GM20431 (cell line): ENCODE results near the gene FXYD2.
"Not testable (repeated sequence)": the region's sequence is repeated elsewhere in the genome, so short reads cannot be mapped to it uniquely, and the experiment has no call there.

Source experiments
- in situ Hi-C: fragments of 300-500 bp; cut with MseI, MboI; formaldehyde crosslinking; loops from one replicate; pipeline ENCODE4 v1.15.0; 2020; ENCODE audit warnings: low sequenced_read_pairs; ENCODE audit not compliant: unreplicated experiment

The FXYD2 gene

DNA sequence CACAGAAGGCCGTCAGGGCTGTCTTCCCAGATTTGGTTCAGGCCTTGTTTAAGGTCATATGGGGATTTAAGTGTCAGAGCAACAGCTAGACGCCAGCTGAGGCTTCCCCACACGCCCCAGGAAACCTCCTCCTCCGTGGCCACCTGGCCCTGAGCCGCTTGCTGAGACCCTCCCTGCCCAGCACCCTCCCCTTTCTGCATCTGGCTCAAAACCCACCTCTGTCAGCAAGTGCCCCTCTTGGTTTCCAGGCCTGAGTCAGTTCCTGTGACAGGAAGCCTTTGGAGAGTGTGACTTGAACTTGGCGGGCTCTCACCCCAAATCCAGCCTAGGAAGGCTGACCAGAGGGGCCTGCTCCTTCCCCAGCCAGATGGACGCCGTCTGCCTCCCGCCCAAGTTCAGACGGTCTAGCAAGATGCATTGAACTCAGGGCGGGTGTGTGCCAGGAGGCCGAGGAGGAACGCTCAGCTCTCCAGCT, 561 bp downstream of the FXYD2 start:
- in situ Hi-C loops: loop anchor here (10.0 kb wide), 1 partner anchor 121 kb away; no protein-coding TSS in a partner anchor

DNA sequence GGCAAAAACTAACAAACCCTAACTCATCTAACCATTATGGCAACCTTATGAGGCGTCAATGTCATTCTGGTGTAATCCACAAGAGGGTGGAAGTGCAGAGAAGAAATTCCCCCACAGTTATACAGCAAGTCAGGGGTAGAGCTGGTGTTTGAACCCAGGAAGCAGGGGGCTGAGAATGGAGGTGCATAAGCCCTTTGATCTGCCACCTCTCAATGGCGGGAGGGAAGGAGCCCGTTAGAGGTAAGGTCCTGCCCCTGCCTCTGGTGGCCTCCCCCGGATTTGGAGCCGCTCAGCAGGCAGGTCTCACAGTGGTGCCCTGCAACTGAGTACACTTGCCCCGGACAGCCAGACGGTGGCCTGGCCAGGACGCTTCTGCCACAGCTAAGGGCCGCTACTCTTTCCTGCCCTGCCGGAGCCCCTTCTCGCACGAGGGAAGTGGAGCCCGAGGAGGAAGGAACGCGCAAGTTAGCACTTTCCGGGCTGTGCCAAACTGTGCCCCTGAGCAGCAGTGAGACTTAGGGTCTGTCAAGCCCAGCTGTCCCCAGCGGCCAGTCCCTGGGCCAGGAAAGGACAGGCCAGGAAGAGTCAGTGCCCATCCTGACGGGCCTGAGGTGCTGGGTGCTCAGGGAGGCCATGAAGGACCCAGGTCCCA, 1.1 kb downstream of the FXYD2 start:
- in situ Hi-C loops: loop anchor here (10.0 kb wide), 1 partner anchor 121 kb away; no protein-coding TSS in a partner anchor

DNA sequence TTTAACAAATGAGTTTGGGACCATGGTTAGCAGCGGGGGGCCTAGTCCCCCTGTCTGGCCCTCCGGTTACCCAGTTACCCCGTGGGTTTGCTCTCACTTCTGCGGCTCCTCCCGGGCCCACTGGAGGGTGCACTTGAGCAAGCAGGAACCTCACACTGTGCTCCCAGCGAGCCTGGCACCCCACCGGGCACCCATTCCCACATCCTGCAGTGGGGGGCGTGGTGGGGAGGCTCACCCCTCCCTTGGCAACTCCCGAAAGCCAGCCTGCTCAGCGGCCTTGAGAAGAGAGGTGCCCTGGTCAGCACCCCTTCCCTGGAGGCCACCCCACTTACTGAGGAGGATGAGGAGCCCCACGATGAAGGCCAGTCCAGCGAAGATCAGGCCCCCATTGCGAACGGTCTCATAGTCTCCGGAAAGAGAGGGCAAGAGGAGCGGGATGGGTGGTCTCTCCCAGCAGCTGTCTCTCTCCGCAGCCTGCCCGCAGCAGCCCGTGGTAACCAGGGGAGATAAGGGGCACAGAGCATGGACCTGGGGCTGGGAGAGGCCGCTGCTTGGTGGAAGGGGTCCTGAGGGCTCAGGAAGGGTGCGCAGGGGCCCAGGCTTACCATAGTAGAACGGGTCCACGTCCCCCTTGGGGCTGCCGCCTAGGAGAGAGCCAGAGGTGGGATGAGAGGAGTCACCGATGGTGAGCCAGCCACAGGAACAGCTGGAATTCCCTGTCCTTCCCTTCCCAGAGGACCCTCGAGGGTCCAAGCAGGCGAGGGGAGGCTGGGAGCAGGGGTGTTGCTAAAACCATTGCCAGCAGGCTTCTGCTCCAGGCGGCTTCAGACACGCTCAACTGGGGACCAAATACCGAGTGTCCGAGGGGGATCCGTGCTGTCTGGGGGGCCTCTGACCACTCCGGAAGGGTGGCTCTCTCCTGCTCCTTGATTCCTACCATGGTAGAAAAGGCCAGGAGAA, 2.2 kb downstream of the FXYD2 start:
- in situ Hi-C loops: loop anchor here (10.0 kb wide), 1 partner anchor 122 kb away; no protein-coding TSS in a partner anchor

GRCh38 chr11:117821431-117821830, 3.1 kb downstream of the FXYD2 start:
- in situ Hi-C loops: loop anchor here (10.0 kb wide), 1 partner anchor 123 kb away; no protein-coding TSS in a partner anchor

- in situ Hi-C loops: loop anchor here (10.0 kb wide), 1 partner anchor 124 kb away; no protein-coding TSS in a partner anchor
These were observed 4.0 kb downstream of the FXYD2 start for GRCh38 chr11:117820516-117820915.

DNA sequence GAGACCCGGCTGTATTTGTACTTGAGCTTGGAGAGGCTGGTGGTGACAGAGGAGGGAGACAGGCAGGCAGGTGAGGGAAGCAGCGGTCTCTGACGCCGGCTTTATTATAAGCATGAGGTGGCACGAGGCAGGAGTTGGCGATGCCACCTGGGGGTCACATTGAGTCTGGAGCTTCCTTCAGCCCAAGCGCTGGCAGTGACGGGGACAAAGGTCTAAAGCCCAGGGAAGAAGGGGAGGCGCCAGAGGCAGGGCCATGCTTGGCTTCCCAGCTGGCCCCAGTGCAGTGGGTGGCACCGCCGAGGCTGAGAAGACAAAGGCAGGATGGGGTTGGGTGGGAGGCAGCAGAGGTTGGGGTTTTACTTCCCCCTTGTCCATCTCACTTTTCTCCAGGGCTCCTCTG, 4.5 kb downstream of the FXYD2 start:
- in situ Hi-C loops: loop anchor here (10.0 kb wide), 1 partner anchor 125 kb away; no protein-coding TSS in a partner anchor

GRCh38 chr11:117819096-117820040, 5.2 kb downstream of the FXYD2 start:
- in situ Hi-C loops: loop anchor here (10.0 kb wide), 1 partner anchor 125 kb away; no protein-coding TSS in a partner anchor

- in situ Hi-C loops: no loop called here
These were observed 6.3 kb downstream of the FXYD2 start for GRCh38 chr11:117818041-117818873.

GRCh38 chr11:117817368-117818040, 7.0 kb downstream of the FXYD2 start:
- in situ Hi-C loops: no loop called here

- in situ Hi-C loops: no loop called here
These were observed 7.6 kb downstream of the FXYD2 start for GRCh38 chr11:117816846-117817367.

DNA sequence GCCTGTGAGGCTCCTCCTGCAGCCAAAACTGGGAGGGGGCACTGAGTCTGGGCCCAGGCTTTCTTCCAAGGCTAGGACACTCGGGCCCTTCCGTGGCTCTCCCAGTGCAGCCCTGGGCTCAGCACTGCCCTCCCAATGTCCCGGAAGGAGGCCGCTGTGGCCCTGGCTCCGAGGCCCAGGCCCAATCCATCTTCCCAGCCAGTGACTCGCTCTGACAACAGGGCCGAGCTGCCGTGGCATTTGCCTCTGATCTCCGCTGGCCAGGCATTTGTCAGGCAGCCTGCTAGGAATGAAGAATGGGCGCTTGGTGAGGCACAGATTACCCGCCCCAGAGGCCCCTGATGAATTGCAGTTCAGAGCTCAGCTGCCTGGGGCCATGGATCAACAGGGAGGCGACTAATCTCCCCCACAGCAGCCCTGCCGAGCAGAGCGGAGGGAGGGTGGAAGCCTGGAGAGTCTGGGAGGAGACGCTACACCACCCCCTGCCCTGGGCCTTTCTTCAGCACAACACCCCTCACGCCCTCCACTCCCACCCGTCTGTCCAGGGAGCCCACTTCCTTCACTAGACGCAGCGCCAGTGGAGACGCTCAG, 8.3 kb downstream of the FXYD2 start:
- in situ Hi-C loops: no loop called here

GRCh38 chr11:117815262-117815803, 9.2 kb downstream of the FXYD2 start:
- in situ Hi-C loops: no loop called here

GRCh38 chr11:117814766-117815261, 9.7 kb downstream of the FXYD2 start:
- in situ Hi-C loops: no loop called here

- in situ Hi-C loops: no loop called here
These were observed 10.3 kb downstream of the FXYD2 start for GRCh38 chr11:117814204-117814765.

DNA sequence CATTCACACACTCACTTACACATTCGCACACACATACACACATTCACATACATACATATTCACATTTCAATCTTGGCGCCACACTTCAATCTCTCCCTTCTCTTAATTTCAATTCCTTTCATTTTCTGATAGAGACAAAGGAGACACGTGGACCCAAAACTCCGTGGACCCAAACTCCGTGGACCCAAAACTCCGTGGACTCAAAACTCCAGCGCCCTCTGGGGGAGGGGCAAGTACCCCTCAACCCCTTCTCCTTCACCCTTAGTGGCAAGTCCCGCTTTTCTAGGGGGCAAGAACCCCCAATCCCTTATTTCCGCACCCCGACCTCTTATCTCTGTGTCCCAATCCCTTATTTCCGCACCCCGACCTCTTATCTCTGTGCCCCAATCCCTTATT, 14.5 kb downstream of the FXYD2 start:
- in situ Hi-C loops: not testable (repeated sequence)

DNA sequence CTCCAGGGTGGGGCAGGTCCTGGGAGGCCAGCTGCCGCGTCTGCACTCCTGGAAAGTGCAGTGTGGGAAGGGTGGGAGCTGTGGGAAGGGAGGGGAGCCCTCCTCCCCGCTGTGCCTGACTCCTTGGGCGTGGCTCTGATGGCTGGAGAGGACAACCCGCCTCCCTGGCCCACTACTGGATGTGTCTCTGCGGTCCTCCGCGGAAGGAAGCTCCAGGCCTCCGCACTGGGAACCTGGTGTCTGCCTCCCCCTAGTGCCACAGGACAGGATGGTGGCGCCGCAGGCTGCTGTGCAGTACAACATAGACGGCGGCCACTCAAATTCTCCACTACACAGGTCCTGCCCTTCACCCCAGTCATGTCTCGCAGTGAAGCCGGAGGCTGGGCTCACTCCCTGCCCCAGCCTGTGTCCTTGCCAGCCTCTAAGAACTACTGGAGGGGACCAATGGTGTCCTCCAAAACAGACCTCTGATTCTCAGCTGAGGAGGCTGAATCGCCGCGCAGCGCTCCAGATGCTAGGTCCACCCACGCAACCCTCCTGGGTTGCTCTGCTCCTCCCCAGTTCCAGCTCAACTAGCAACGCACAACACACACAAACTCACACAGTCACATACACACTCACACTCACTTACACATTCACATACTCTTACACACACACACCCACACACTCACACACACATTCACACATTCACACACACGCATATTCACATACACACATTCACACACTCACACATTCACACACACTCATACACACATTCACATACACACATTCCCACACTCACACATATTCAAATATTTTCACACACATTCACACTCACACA, 15.1 kb downstream of the FXYD2 start:
- in situ Hi-C loops: no loop called here
